Measurements from ENCODE around the gene ME1.
A peak's percentile ranks its signal among the peaks of the same experiment; 100 is the strongest.
"Not testable (repeated sequence)": the region's sequence is repeated elsewhere in the genome, so short reads cannot be mapped to it uniquely, and the experiment has no call there.

The ME1 gene

GRCh38 chr6:83352424-83353061, 78.3 kb downstream of the ME1 start:
- DNase-seq: no peak

GRCh38 chr6:83343121-83343520, 87.7 kb downstream of the ME1 start:
- no peak for DNase-seq

- DNase-seq: no peak
These were observed 89.1 kb downstream of the ME1 start for GRCh38 chr6:83341765-83342164.

GRCh38 chr6:83333916-83334315, 96.9 kb downstream of the ME1 start:
- DNase-seq: not testable (repeated sequence)

- DNase-seq: no peak
These were observed 97.4 kb downstream of the ME1 start for GRCh38 chr6:83333500-83333899.

- DNase-seq: no peak
These were observed 116.2 kb downstream of the ME1 start for GRCh38 chr6:83314693-83315092.

GRCh38 chr6:83313882-83314281, 117.0 kb downstream of the ME1 start:
- no peak for DNase-seq

- no peak for DNase-seq
These were observed 119.6 kb downstream of the ME1 start for GRCh38 chr6:83311231-83311630.

- no peak for DNase-seq
These were observed 120.8 kb downstream of the ME1 start for GRCh38 chr6:83310046-83310445.

- no peak for DNase-seq
These were observed 121.5 kb downstream of the ME1 start for GRCh38 chr6:83309344-83309743.

GRCh38 chr6:83308833-83309232, 122.0 kb downstream of the ME1 start:
- DNase-seq: peak in 1 of 4 experiments; percentile 4

GRCh38 chr6:83307849-83308248, 123.0 kb downstream of the ME1 start:
- DNase-seq: no peak

GRCh38 chr6:83303426-83303825, 127.4 kb downstream of the ME1 start:
- DNase-seq: no peak

GRCh38 chr6:83294676-83295075, 136.2 kb downstream of the ME1 start:
- no peak for DNase-seq

GRCh38 chr6:83292900-83293843, 137.7 kb downstream of the ME1 start:
- DNase-seq: no peak

- not testable (repeated sequence) for DNase-seq
These were observed 143.6 kb downstream of the ME1 start for GRCh38 chr6:83287298-83287697.

- no peak for DNase-seq
These were observed 144.9 kb downstream of the ME1 start for GRCh38 chr6:83285917-83286316.

GRCh38 chr6:83273596-83273995, 157.3 kb downstream of the ME1 start:
- DNase-seq: no peak

GRCh38 chr6:83270971-83271719, 159.7 kb downstream of the ME1 start:
- DNase-seq: peak in 1 of 4 experiments; percentile 2

GRCh38 chr6:83265384-83265783, 165.5 kb downstream of the ME1 start:
- DNase-seq: no peak

- DNase-seq: no peak
These were observed 170.3 kb downstream of the ME1 start for GRCh38 chr6:83260577-83260976.

GRCh38 chr6:83258517-83258916, 172.3 kb downstream of the ME1 start:
- DNase-seq: no peak

- DNase-seq: no peak
These were observed 173.1 kb downstream of the ME1 start for GRCh38 chr6:83257791-83258190.
